Osteoblast (primary cell): ENCODE data around the gene TRDMT1. TPM values are rescaled to one million over a fixed set of nuclear protein-coding genes. Genes with fewer than 3 reads are reported as not detected.

Experiments used
- DNase-seq: peaks from one replicate; pipeline ENCODE4 v3.0.0; 2011; ENCODE audit warnings: low spot score, mixed read lengths; ENCODE audit not compliant: insufficient read length; ENCODE audit errors: missing footprints
- H2AFZ ChIP-seq: 2 replicates; pipeline ENCODE4 v1.6.0; 2011; ENCODE audit warnings: mild to moderate bottlenecking, low read length
- H3K27ac ChIP-seq: 2 replicates; pipeline ENCODE4 v1.5.1; 2011; ENCODE audit warnings: mild to moderate bottlenecking, low read depth, low read length, moderate library complexity
- H3K27me3 ChIP-seq: 2 replicates; pipeline ENCODE4 v1.6.0; 2012; ENCODE audit warnings: mild to moderate bottlenecking, control low read depth, inconsistent platforms, low read length, moderate library complexity; ENCODE audit not compliant: insufficient read depth
- H3K36me3 ChIP-seq: 2 replicates; pipeline ENCODE4 v1.5.1; 2011; ENCODE audit warnings: mild to moderate bottlenecking, low read length, control low read depth, moderate library complexity; ENCODE audit not compliant: insufficient read depth
- H3K4me1 ChIP-seq: 2 replicates; pipeline ENCODE4 v1.5.1; 2011; ENCODE audit warnings: mild to moderate bottlenecking, low read length, control low read depth, moderate library complexity; ENCODE audit not compliant: insufficient read depth
- H3K4me2 ChIP-seq: 2 replicates; pipeline ENCODE4 v1.6.0; 2011; ENCODE audit warnings: mild to moderate bottlenecking, low read length; ENCODE audit not compliant: insufficient read depth
- H3K4me3 ChIP-seq: fragments of 200-600 bp; sonication (generic); 3 replicates; pipeline ENCODE4 v1.5.1; 2012; ENCODE audit warnings: mild to moderate bottlenecking, low read length, inconsistent platforms; ENCODE audit not compliant: insufficient read depth
- H3K79me2 ChIP-seq: 2 replicates; pipeline ENCODE4 v1.6.0; 2012; ENCODE audit warnings: mild to moderate bottlenecking, low read length, control low read depth, inconsistent platforms; ENCODE audit not compliant: insufficient read depth
- H3K9me3 ChIP-seq: 2 replicates; pipeline ENCODE4 v1.5.1; 2011; ENCODE audit warnings: low read depth, low read length, control low read depth
- H4K20me1 ChIP-seq: 2 replicates; pipeline ENCODE4 v1.6.0; 2012; ENCODE audit warnings: mild to moderate bottlenecking, low read length, control low read depth; ENCODE audit not compliant: insufficient read depth
- CTCF ChIP-seq: IDR thresholded peaks from 2 replicates; pipeline ENCODE4 v1.5.1; 2011; ENCODE audit warnings: mild to moderate bottlenecking, low read depth, low read length, moderate library complexity; ENCODE audit errors: extremely low read depth
- total RNA-seq: library from RNA; depleted of rRNA; stranded (reverse); fragments of >200 nt; gene quantifications from 2 replicates; pipeline ENCODE4 v1.2.3, GENCODE V29; 2012

Gene TRDMT1
- total RNA-seq, 1 donor: 7.6 TPM

GRCh38 chr10:17206210-17206709 is 4.8 kb upstream of the TRDMT1 start:
- no peaks in the 10 kb centered on the region for H3K9me3 ChIP-seq
- no peak for TF ChIP-seq CTCF
- H3K27ac ChIP-seq: peak overlapping the region; percentile 84
- no peaks in the 10 kb centered on the region for H3K27me3 ChIP-seq
- H3K79me2 ChIP-seq: peaks cover 4% of the 10 kb centered on the region
- no peak overlapping the region for H3K4me3 ChIP-seq
- peak; percentile 92 for DNase-seq
- H2AFZ ChIP-seq: peak overlapping the region; percentile 58
- H3K4me1 ChIP-seq: peaks cover 44% of the 10 kb centered on the region
- H3K36me3 ChIP-seq: no peaks in the 10 kb centered on the region
- H4K20me1 ChIP-seq: no peaks in the 10 kb centered on the region
- peak overlapping the region; percentile 62 for H3K4me2 ChIP-seq

- no peaks in the 10 kb centered on the region for H4K20me1 ChIP-seq
Observed at GRCh38 chr10:17203416-17203815, 1.9 kb upstream of the TRDMT1 start.

GRCh38 chr10:17202999-17203398 is 1.5 kb upstream of the TRDMT1 start:
- Histone ChIP-seq H3K27ac (no peak overlapping the region), H3K27me3 (no peaks in the 10 kb centered on the region), H3K9me3 (no peaks in the 10 kb centered on the region), H3K4me2 (no peak overlapping the region), H4K20me1 (no peaks in the 10 kb centered on the region), H3K4me3 (no peak overlapping the region), H3K36me3 (no peaks in the 10 kb centered on the region), H3K79me2 (peaks cover 17% of the 10 kb centered on the region), H2AFZ (no peak overlapping the region), H3K4me1 (peaks cover 34% of the 10 kb centered on the region)
- TF ChIP-seq CTCF: no peak
- no peak for DNase-seq

More at GRCh38 chr10:17203416-17203815, 1.9 kb upstream of the TRDMT1 start:
- no peak overlapping the region for H3K27ac ChIP-seq
- no peak overlapping the region for H2AFZ ChIP-seq
- DNase-seq: no peak
- H3K79me2 ChIP-seq: peaks cover 14% of the 10 kb centered on the region
- H3K27me3 ChIP-seq: no peaks in the 10 kb centered on the region
- H3K4me3 ChIP-seq: no peak overlapping the region
- no peak overlapping the region for H3K4me2 ChIP-seq
- H3K4me1 ChIP-seq: peaks cover 36% of the 10 kb centered on the region
- no peaks in the 10 kb centered on the region for H3K9me3 ChIP-seq
- TF ChIP-seq CTCF: no peak
- no peaks in the 10 kb centered on the region for H3K36me3 ChIP-seq

GRCh38 chr10:17202506-17202905 is 1.0 kb upstream of the TRDMT1 start:
- H3K4me3 ChIP-seq: no peak overlapping the region
- H3K9me3 ChIP-seq: no peaks in the 10 kb centered on the region
- no peaks in the 10 kb centered on the region for H3K36me3 ChIP-seq
- no peaks in the 10 kb centered on the region for H3K27me3 ChIP-seq
- peaks cover 34% of the 10 kb centered on the region for H3K4me1 ChIP-seq
- H4K20me1 ChIP-seq: no peaks in the 10 kb centered on the region
- H3K27ac ChIP-seq: peak overlapping the region; percentile 98
- peaks cover 17% of the 10 kb centered on the region for H3K79me2 ChIP-seq
- DNase-seq: no peak
- TF ChIP-seq CTCF: no peak
- H2AFZ ChIP-seq: no peak overlapping the region
- H3K4me2 ChIP-seq: no peak overlapping the region
